ENCODE data around the gene C6orf120. TPM values are rescaled to one million over a fixed set of nuclear protein-coding genes. Genes with fewer than 3 reads are reported as not detected.
A peak's percentile ranks its signal among the peaks of the same experiment; 100 is the strongest.

Gene C6orf120
- polyA plus RNA-seq, 2 of the 4 experiments (the other 2 are of a cell fraction): 13.1 to 14.8 TPM

DNA sequence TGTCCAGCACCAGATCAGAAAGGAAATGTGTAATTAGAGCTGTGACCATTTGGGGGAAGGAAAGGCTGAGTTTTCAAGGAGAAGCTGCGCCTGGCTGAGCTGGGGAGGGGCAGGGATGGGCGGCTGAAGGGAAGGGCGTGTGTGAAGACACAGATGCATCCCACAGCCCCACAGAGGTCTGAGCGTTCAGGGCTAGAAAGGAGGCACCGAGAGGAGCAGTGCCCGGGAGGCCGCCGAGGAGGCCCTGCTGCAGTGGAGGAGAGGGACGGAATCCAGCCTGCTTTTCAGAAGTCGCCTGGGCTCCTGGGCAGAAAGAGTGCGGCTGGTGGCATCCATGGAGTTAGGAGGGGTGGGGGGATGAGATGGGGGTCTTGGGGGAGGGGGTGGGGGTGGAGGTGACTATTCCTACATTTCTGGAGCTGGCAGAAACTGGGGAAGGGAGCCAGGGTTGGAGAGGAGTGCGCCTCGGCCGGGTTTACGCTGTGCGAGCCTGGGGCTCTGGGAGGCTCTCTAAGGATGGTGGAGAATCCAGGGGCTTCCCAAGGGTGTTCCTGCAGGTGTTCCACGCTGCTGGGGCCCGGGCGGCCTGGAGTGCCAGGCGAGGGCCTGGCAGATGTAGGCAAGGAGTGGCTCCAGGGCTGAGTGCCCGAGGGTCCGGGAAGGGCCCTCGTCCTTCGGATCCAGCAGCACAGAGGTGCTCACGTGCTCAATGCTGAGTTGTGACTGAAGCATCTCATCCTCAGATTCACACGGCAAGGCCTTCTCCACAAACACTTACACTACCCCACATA, 41.9 kb upstream of the C6orf120 start:
- Histone ChIP-seq H3K4me2 (no peak overlapping the region), H3K27ac (no peak overlapping the region), H3K9me3 (no peaks in the 10 kb centered on the region), H3K4me1 (no peaks in the 10 kb centered on the region), H3K4me3 (no peak overlapping the region)
- TF ChIP-seq HDAC2 (IDR thresholded peaks at IDR 0.05) (no peak), ESRRA (IDR thresholded peaks at IDR 0.05; ENCODE audit: borderline replicate concordance, low read length) (no peak), RFX5 (IDR thresholded peaks at IDR 0.05) (no peak), MAZ (IDR thresholded peaks at IDR 0.05; ENCODE audit: borderline replicate concordance, low read depth, low read length) (no peak), CHD4 (IDR thresholded peaks at IDR 0.05; ENCODE audit: borderline replicate concordance) (no peak)
- TF ChIP-seq, protein P1, sequence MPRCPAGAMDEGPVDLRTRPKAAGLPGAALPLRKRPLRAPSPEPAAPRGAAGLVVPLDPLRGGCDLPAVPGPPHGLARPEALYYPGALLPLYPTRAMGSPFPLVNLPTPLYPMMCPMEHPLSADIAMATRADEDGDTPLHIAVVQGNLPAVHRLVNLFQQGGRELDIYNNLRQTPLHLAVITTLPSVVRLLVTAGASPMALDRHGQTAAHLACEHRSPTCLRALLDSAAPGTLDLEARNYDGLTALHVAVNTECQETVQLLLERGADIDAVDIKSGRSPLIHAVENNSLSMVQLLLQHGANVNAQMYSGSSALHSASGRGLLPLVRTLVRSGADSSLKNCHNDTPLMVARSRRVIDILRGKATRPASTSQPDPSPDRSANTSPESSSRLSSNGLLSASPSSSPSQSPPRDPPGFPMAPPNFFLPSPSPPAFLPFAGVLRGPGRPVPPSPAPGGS (IDR thresholded peaks at IDR 0.05): no peak
- TF ChIP-seq, protein P2, sequence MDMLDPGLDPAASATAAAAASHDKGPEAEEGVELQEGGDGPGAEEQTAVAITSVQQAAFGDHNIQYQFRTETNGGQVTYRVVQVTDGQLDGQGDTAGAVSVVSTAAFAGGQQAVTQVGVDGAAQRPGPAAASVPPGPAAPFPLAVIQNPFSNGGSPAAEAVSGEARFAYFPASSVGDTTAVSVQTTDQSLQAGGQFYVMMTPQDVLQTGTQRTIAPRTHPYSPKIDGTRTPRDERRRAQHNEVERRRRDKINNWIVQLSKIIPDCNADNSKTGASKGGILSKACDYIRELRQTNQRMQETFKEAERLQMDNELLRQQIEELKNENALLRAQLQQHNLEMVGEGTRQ (IDR thresholded peaks at IDR 0.05): no peak
- ATAC-seq (no peak), FAIRE-seq (no peak), DNase-seq (ENCODE audit: low read depth in 1 of 2, low spot score in 1 of 2) (no peak)
- ChIA-PET POLR2A (no interaction called here), CTCF (no interaction called here)
- 95% methylated on average over 16 of the region's 26 CpGs for WGBS (ENCODE audit: missing lambda C conversion rate)

DNA sequence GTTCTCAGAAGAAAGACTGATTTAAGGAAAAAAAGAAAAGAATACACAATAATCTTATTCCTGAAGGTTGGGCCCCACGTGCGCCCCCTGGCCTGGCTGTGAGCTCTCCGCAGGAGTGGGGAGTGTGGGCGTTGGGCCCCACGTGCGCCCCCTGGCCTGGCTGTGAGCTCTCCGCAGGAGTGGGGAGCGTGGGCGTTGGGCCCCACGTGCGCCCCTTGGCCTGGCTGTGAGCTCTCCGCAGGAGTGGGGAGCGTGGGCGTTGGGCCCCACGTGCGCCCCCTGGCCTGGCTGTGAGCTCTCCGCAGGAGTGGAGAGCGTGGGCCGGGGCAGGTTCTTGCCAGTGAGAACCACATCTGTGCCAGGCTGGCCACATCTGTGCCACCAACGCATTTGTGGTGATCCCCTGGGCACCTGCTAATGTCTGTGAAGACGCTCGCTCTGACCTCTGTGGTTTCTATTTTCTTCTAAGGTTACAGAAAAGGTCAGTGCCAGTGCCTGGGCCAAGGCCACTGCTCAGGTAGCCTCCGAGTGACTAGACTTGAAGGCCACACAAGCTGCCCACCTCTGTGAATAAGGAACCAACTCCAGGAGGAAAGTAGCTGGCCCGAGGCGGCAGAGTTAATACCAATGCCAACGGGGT, 41.1 kb upstream of the C6orf120 start:
- H3K9me3 ChIP-seq: no peaks in the 10 kb centered on the region
- no peak overlapping the region for H3K4me2 ChIP-seq
- H3K4me1 ChIP-seq: no peaks in the 10 kb centered on the region
- POLR2A ChIA-PET: no interaction called here
- 93% methylated on average over 20 of the region's 26 CpGs for WGBS (ENCODE audit: missing lambda C conversion rate)
- CTCF ChIA-PET: no interaction called here
- ATAC-seq: 0 out of 6 replicates have a peak, but pooled peaks of 1 of the 2 experiments have one; percentile 39
- DNase-seq (ENCODE audit: low read depth in 1 of 2, low spot score in 1 of 2): no peak
- no peak overlapping the region for H3K27ac ChIP-seq
- H3K4me3 ChIP-seq: no peak overlapping the region
- no peak for FAIRE-seq
- no peak for TF ChIP-seq NPAS2 (CRISPR knock-in tag; IDR thresholded peaks at IDR 0.05; ENCODE audit: borderline replicate concordance)
- TF ChIP-seq EHMT2 (IDR thresholded peaks at IDR 0.05; ENCODE audit: low read depth): no peak
- no peak for TF ChIP-seq RARB (CRISPR knock-in tag; IDR thresholded peaks at IDR 0.05)
- no peak for TF ChIP-seq RFX5 (IDR thresholded peaks at IDR 0.05)
- TF ChIP-seq, protein P3, sequence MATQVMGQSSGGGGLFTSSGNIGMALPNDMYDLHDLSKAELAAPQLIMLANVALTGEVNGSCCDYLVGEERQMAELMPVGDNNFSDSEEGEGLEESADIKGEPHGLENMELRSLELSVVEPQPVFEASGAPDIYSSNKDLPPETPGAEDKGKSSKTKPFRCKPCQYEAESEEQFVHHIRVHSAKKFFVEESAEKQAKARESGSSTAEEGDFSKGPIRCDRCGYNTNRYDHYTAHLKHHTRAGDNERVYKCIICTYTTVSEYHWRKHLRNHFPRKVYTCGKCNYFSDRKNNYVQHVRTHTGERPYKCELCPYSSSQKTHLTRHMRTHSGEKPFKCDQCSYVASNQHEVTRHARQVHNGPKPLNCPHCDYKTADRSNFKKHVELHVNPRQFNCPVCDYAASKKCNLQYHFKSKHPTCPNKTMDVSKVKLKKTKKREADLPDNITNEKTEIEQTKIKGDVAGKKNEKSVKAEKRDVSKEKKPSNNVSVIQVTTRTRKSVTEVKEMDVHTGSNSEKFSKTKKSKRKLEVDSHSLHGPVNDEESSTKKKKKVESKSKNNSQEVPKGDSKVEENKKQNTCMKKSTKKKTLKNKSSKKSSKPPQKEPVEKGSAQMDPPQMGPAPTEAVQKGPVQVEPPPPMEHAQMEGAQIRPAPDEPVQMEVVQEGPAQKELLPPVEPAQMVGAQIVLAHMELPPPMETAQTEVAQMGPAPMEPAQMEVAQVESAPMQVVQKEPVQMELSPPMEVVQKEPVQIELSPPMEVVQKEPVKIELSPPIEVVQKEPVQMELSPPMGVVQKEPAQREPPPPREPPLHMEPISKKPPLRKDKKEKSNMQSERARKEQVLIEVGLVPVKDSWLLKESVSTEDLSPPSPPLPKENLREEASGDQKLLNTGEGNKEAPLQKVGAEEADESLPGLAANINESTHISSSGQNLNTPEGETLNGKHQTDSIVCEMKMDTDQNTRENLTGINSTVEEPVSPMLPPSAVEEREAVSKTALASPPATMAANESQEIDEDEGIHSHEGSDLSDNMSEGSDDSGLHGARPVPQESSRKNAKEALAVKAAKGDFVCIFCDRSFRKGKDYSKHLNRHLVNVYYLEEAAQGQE (IDR thresholded peaks at IDR 0.05): no peak
- no peak for TF ChIP-seq CHD2 (IDR thresholded peaks at IDR 0.05; ENCODE audit: low read length, partially characterized antibody)
- no peak for TF ChIP-seq KDM5A (IDR thresholded peaks at IDR 0.05)

DNA sequence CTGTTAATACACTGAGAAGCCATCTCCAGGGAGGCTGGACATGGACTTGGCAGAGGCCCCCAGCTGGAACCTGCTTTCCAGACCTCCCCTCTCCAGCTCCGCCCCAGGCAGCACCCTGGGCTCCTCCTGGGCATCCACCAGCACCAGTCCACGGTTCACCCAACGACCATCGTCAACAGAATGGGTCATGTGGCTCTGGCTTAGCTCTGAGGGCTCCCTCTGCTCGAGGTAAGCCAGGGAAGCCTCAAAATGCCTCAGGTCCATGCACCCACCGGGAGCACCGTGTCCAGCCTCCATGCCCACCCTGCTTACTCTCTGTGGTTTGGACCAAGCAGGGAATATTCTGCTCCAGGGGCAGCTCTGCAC, 40.6 kb upstream of the C6orf120 start:
- Histone ChIP-seq H3K4me1 (no peaks in the 10 kb centered on the region), H3K27ac (no peak overlapping the region), H3K9me3 (no peaks in the 10 kb centered on the region), H3K4me2 (no peak overlapping the region), H3K4me3 (no peak overlapping the region)
- ChIA-PET POLR2A (no interaction called here), CTCF (no interaction called here)
- TF ChIP-seq, protein P4, sequence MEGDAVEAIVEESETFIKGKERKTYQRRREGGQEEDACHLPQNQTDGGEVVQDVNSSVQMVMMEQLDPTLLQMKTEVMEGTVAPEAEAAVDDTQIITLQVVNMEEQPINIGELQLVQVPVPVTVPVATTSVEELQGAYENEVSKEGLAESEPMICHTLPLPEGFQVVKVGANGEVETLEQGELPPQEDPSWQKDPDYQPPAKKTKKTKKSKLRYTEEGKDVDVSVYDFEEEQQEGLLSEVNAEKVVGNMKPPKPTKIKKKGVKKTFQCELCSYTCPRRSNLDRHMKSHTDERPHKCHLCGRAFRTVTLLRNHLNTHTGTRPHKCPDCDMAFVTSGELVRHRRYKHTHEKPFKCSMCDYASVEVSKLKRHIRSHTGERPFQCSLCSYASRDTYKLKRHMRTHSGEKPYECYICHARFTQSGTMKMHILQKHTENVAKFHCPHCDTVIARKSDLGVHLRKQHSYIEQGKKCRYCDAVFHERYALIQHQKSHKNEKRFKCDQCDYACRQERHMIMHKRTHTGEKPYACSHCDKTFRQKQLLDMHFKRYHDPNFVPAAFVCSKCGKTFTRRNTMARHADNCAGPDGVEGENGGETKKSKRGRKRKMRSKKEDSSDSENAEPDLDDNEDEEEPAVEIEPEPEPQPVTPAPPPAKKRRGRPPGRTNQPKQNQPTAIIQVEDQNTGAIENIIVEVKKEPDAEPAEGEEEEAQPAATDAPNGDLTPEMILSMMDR (IDR thresholded peaks at IDR 0.05): no peak
- TF ChIP-seq, protein P2 (IDR thresholded peaks at IDR 0.05): no peak
- TF ChIP-seq GATA3 (IDR thresholded peaks at IDR 0.05; ENCODE audit: borderline replicate concordance): no peak
- no peak for TF ChIP-seq CHD2 (IDR thresholded peaks at IDR 0.05; ENCODE audit: low read length, partially characterized antibody)
- no peak for TF ChIP-seq JUN (IDR thresholded peaks at IDR 0.05)
- TF ChIP-seq NPAS2 (CRISPR knock-in tag; IDR thresholded peaks at IDR 0.05; ENCODE audit: borderline replicate concordance): no peak
- TF ChIP-seq HOXB13 (CRISPR knock-in tag; IDR thresholded peaks at IDR 0.05; ENCODE audit: low read depth): no peak
- ATAC-seq: no peak
- WGBS (ENCODE audit: missing lambda C conversion rate): 93% methylated on average over 7 of the region's 7 CpGs
- no peak for DNase-seq (ENCODE audit: low read depth in 1 of 2, low spot score in 1 of 2)
- no peak for FAIRE-seq
